Measurements from ENCODE around the gene MICALL1.

MICALL1 gene

GRCh38 chr22:37982151-37982785, 76.2 kb downstream of the MICALL1 start:
- no peak for DNase-seq (ENCODE audit: low read depth, low spot score)

- DNase-seq (ENCODE audit: low read depth, low spot score) = no peak
These were observed 77.1 kb downstream of the MICALL1 start for GRCh38 chr22:37982938-37983859.

GRCh38 chr22:37983860-37984791, 78.0 kb downstream of the MICALL1 start, which contains the start of gene SOX10:
Gene SOX10, minus strand, starts transcription at chr22:37984555. Its CDS starts 771 bp downstream, at chr22:37983784.
- no peak for DNase-seq (ENCODE audit: low read depth, low spot score)

- DNase-seq (ENCODE audit: low read depth, low spot score) = no peak
These were observed 79.0 kb downstream of the MICALL1 start for GRCh38 chr22:37985050-37985585.

GRCh38 chr22:37985751-37986281, 79.7 kb downstream of the MICALL1 start:
- no peak for DNase-seq (ENCODE audit: low read depth, low spot score)

GRCh38 chr22:37986371-37986770, 80.3 kb downstream of the MICALL1 start:
- no peak for DNase-seq (ENCODE audit: low read depth, low spot score)

- no peak for DNase-seq (ENCODE audit: low read depth, low spot score)
These were observed 83.3 kb downstream of the MICALL1 start for GRCh38 chr22:37989146-37990045.

GRCh38 chr22:37990301-37990700, 84.2 kb downstream of the MICALL1 start:
- DNase-seq (ENCODE audit: low read depth, low spot score) = no peak

- DNase-seq (ENCODE audit: low read depth, low spot score) = no peak
These were observed 84.8 kb downstream of the MICALL1 start for GRCh38 chr22:37990862-37991261.

GRCh38 chr22:37991731-37992442, 85.8 kb downstream of the MICALL1 start:
- no peak for DNase-seq (ENCODE audit: low read depth, low spot score)

Data from activated naive CD8-positive, alpha-beta T cell treated with anti-CD3 and anti-CD28 coated beads, Interleukin-2, amount 50 U/mL, for 16 hours (primary cell).